ENCODE data around the gene KRT1.
"Not testable (repeated sequence)": the region's sequence is repeated elsewhere in the genome, so short reads cannot be mapped to it uniquely, and the experiment has no call there.

Gene KRT1

GRCh38 chr12:52681526-52682380, 1.5 kb upstream of the KRT1 start:
- no peak for DNase-seq

- no peak for DNase-seq
Measured at GRCh38 chr12:52679875-52680274, 332 bp downstream of the KRT1 start.

- no peak for DNase-seq
Measured at GRCh38 chr12:52677671-52678070, 2.5 kb downstream of the KRT1 start.

- no peak for DNase-seq
Measured at GRCh38 chr12:52677126-52677525, 3.1 kb downstream of the KRT1 start.

GRCh38 chr12:52676163-52676562, 4.0 kb downstream of the KRT1 start:
- DNase-seq: no peak

- DNase-seq: no peak
Measured at GRCh38 chr12:52675301-52675701, 4.9 kb downstream of the KRT1 start.

GRCh38 chr12:52674433-52674775, 5.8 kb downstream of the KRT1 start:
- no peak for DNase-seq

GRCh38 chr12:52673713-52674432, 6.3 kb downstream of the KRT1 start:
- DNase-seq: no peak

GRCh38 chr12:52673217-52673616, 7.0 kb downstream of the KRT1 start:
- DNase-seq: no peak

- no peak for DNase-seq
Measured at GRCh38 chr12:52672321-52672933, 7.8 kb downstream of the KRT1 start.

- DNase-seq: no peak
Measured at GRCh38 chr12:52670961-52671360, 9.2 kb downstream of the KRT1 start.

- DNase-seq: no peak
Measured at GRCh38 chr12:52670506-52670905, 9.7 kb downstream of the KRT1 start.

- DNase-seq: not testable (repeated sequence)
Measured at GRCh38 chr12:52669941-52670340, 10.3 kb downstream of the KRT1 start.

- no peak for DNase-seq
Measured at GRCh38 chr12:52669426-52669825, 10.8 kb downstream of the KRT1 start.

GRCh38 chr12:52667931-52668330, 12.3 kb downstream of the KRT1 start:
- DNase-seq: no peak

GRCh38 chr12:52667509-52667908, 12.7 kb downstream of the KRT1 start:
- no peak for DNase-seq

GRCh38 chr12:52666471-52666870, 13.7 kb downstream of the KRT1 start:
- no peak for DNase-seq

- DNase-seq: no peak
Measured at GRCh38 chr12:52663420-52663819, 16.8 kb downstream of the KRT1 start.

- DNase-seq: no peak
Measured at GRCh38 chr12:52662918-52663229, 17.3 kb downstream of the KRT1 start.

GRCh38 chr12:52662093-52662917, 17.9 kb downstream of the KRT1 start:
- DNase-seq: no peak

- DNase-seq: no peak
Measured at GRCh38 chr12:52661668-52662067, 18.5 kb downstream of the KRT1 start.

GRCh38 chr12:52660934-52661499, 19.2 kb downstream of the KRT1 start:
- no peak for DNase-seq

- no peak for DNase-seq
Measured at GRCh38 chr12:52659951-52660350, 20.3 kb downstream of the KRT1 start.
